Ishikawa (cell line): ENCODE data around the gene CACNA2D4.

ENCODE experiments used
- CEBPB ChIP-seq: IDR thresholded peaks from 2 replicates; pipeline ENCODE4 v1.6.1; 2012
- CREB1 ChIP-seq: IDR thresholded peaks from 2 replicates; pipeline ENCODE4 v1.6.1; 2012; ENCODE audit warnings: low read depth
- EGR1 ChIP-seq: IDR thresholded peaks from 2 replicates; pipeline ENCODE4 v1.6.1; 2012
- EP300 ChIP-seq: IDR thresholded peaks from 2 replicates; pipeline ENCODE4 v1.6.1; 2012; ENCODE audit warnings: borderline replicate concordance
- FOXM1 ChIP-seq: IDR thresholded peaks from 2 replicates; pipeline ENCODE4 v1.6.1; 2012; ENCODE audit warnings: low read depth, borderline replicate concordance
- NFIC ChIP-seq: IDR thresholded peaks from 2 replicates; pipeline ENCODE4 v1.6.1; 2012
- RAD21 ChIP-seq: IDR thresholded peaks from 2 replicates; pipeline ENCODE4 v1.6.1; 2012; ENCODE audit warnings: low read depth
- TAF1 ChIP-seq: IDR thresholded peaks from 2 replicates; pipeline ENCODE4 v1.6.1; 2012; ENCODE audit warnings: low read depth, mild to moderate bottlenecking
- TCF12 ChIP-seq: IDR thresholded peaks from 2 replicates; pipeline ENCODE4 v1.6.1; 2012; ENCODE audit warnings: low read depth
- TEAD4 ChIP-seq: IDR thresholded peaks from 2 replicates; pipeline ENCODE4 v1.6.1; 2012
- YY1 ChIP-seq: IDR thresholded peaks from 2 replicates; pipeline ENCODE4 v1.6.1; 2012; ENCODE audit warnings: low read depth
- ZBTB7A ChIP-seq: IDR thresholded peaks from 2 replicates; pipeline ENCODE4 v1.6.1; 2012; ENCODE audit warnings: low read depth
- TF ChIP-seq, protein P1 (sequence below): IDR thresholded peaks from 2 replicates; pipeline ENCODE4 v1.6.1; 2012
- TF ChIP-seq, protein P2 (sequence below): IDR thresholded peaks from 2 replicates; pipeline ENCODE4 v1.6.1; 2012; ENCODE audit warnings: low read depth, mild to moderate bottlenecking
- TF ChIP-seq, protein P3 (sequence below): IDR thresholded peaks from 2 replicates; pipeline ENCODE4 v1.6.1; 2012

The CACNA2D4 gene

DNA sequence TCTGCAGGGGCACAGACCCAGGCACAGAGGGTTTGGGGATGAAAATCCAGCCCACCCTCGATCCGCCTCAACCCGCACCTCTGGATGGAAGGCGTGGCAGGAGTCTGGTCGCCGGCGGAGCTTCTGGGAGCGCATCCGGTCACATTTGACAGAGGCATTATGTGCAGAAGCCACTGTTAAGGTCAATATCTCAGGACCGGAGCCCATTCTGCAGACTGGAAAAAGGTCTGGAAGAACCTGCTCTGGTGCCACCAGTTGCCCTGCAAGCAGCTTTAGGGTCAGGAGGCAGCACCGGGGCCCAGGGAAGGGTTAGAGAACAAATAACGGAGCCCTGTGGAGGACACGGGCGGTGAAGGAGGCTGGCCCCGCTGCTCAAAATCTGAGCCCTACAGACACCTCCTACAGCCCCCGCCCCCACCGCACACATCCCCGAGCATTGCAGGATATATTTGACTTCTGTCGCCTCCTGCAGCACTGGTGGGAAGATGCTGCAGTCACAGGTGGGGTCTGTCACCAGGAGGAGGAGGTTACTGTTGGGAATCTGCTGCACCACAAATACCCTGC lies 123.1 kb downstream of the CACNA2D4 start:
- TF ChIP-seq CREB1 (no peak), NFIC (no peak), EP300 (no peak), ZBTB7A (no peak), TAF1 (no peak), TEAD4 (no peak), YY1 (no peak)
- TF ChIP-seq, protein P1, sequence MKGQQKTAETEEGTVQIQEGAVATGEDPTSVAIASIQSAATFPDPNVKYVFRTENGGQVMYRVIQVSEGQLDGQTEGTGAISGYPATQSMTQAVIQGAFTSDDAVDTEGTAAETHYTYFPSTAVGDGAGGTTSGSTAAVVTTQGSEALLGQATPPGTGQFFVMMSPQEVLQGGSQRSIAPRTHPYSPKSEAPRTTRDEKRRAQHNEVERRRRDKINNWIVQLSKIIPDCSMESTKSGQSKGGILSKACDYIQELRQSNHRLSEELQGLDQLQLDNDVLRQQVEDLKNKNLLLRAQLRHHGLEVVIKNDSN: no peak

DNA sequence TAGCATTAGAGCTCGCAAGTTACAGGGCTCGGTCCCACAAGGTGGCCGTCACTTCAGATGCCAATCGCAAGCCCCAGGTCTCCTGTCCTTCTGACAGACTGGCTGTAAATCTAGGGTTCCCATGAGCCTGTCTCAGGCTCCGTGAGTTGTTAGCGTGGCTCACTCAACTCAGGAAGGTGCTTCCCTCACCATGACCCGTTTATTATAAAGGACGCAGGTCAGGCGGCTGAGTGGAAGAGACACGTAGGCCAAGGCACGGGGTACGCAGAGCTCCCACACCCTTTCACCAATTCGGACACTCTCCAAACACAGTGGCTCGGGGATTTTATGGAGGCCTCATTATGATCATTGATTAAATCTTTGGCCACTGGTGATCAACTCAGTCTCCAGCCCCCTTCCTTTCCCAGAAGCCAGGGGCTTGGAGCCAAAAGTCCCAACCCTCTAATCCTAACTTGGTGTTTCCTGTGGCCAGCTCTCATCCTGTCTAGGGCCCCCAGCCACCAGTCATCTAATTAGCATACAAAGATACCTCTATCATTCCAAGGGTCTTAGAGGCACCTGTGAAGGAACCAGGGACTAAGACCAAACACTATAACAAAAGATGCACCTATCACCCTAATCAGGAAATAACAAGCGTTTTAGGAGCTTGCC lies 123.9 kb downstream of the CACNA2D4 start:
- TF ChIP-seq CEBPB (no peak), ZBTB7A (no peak), FOXM1 (no peak), EP300 (no peak), TAF1 (no peak), CREB1 (no peak), EGR1 (no peak), YY1 (no peak), RAD21 (no peak), TCF12 (no peak)
- TF ChIP-seq, protein P2, sequence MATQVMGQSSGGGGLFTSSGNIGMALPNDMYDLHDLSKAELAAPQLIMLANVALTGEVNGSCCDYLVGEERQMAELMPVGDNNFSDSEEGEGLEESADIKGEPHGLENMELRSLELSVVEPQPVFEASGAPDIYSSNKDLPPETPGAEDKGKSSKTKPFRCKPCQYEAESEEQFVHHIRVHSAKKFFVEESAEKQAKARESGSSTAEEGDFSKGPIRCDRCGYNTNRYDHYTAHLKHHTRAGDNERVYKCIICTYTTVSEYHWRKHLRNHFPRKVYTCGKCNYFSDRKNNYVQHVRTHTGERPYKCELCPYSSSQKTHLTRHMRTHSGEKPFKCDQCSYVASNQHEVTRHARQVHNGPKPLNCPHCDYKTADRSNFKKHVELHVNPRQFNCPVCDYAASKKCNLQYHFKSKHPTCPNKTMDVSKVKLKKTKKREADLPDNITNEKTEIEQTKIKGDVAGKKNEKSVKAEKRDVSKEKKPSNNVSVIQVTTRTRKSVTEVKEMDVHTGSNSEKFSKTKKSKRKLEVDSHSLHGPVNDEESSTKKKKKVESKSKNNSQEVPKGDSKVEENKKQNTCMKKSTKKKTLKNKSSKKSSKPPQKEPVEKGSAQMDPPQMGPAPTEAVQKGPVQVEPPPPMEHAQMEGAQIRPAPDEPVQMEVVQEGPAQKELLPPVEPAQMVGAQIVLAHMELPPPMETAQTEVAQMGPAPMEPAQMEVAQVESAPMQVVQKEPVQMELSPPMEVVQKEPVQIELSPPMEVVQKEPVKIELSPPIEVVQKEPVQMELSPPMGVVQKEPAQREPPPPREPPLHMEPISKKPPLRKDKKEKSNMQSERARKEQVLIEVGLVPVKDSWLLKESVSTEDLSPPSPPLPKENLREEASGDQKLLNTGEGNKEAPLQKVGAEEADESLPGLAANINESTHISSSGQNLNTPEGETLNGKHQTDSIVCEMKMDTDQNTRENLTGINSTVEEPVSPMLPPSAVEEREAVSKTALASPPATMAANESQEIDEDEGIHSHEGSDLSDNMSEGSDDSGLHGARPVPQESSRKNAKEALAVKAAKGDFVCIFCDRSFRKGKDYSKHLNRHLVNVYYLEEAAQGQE: no peak
- TF ChIP-seq, protein P3, sequence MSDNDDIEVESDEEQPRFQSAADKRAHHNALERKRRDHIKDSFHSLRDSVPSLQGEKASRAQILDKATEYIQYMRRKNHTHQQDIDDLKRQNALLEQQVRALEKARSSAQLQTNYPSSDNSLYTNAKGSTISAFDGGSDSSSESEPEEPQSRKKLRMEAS: no peak

DNA sequence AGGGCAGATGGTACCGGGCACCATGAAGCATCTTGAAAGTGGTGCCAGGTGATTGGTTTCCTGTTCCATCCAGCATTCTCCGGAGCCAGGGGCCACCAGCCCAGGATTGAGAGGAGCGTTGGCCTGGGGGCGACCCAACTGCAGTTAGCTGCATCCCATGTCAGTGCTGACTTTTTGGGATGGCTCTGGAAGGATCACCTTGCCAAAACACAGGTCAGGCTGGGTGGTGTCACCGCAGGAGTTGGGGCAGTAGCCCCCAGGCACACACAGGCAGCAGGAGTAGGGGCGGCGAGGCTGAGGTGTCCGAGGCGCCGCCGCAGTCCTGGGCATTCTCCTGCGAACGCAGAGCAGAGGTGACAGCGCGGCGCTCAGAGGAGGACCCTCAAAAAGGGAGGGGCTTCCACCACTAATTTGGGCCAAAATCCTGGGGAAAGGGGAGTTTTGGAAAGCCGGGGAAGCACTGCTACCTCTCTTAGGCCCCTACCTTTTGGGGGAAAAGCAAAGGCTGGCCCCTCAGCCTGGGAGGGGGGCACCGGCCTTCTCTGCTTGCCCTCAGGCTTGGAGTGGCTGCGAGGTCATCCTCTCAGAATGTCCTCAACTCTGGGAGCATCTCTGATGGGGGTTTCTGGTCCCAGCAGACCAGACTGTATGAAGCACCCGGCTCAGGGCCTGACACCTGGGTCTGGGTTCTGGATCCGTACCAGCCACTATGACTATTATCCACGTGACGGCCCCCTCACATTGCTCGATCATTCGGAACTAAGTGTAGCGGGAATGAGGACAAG lies 124.8 kb downstream of the CACNA2D4 start:
- no peak for TF ChIP-seq EP300
- no peak for TF ChIP-seq YY1
- no peak for TF ChIP-seq NFIC
- TF ChIP-seq ZBTB7A: no peak
- TF ChIP-seq RAD21: no peak
- no peak for TF ChIP-seq CEBPB
- no peak for TF ChIP-seq CREB1
- TF ChIP-seq, protein P2: no peak
- no peak for TF ChIP-seq TAF1
- no peak for TF ChIP-seq FOXM1
- TF ChIP-seq TEAD4: no peak
- TF ChIP-seq, protein P1: no peak
- TF ChIP-seq EGR1: no peak
- TF ChIP-seq, protein P3: no peak
- TF ChIP-seq TCF12: no peak

DNA sequence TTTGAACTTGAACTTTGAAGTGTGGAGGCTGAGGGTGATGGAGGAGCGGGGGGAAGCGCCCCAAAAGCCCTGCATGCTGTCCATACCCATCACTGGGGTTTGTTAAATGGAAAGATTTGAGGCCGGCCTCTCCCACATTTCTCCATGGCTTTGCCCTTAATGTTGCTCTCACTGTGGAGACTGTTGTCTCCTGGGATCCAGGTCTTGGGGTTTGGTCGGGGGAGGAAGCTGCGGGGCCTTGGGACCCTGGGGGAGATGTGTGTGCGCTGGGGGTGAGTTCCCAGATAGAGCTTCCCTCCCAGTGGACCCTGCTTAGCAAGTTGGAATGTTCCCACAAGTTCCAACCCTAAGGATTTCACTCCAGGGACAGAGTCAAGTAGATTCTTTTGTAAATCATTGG lies 126.0 kb downstream of the CACNA2D4 start:
- TF ChIP-seq CEBPB (no peak), EGR1 (no peak), TCF12 (no peak), RAD21 (no peak), CREB1 (no peak), TAF1 (no peak), EP300 (no peak), NFIC (no peak), TEAD4 (no peak), YY1 (no peak)
- TF ChIP-seq, protein P3: no peak
- TF ChIP-seq, protein P2: no peak
